ENCODE data around the gene NECAB3.

NECAB3 gene

GRCh38 chr20:33646191-33646590 is 28.0 kb downstream of the NECAB3 start:
- DNase-seq (ENCODE audit: low read depth in 1 of 2, low spot score in 1 of 2) = no peak
- TF ChIP-seq GABPA (IDR thresholded peaks at IDR 0.05; ENCODE audit: low read depth) = no peak
- Histone ChIP-seq H3K27me3 (ENCODE audit: insufficient read depth, poor library complexity, severe bottlenecking) (no peaks in the 10 kb centered on the region), H3K27ac (replicated peaks) (no peak overlapping the region), H3K4me3 (replicated peaks; ENCODE audit: insufficient read depth, low read length) (no peak overlapping the region)

DNA sequence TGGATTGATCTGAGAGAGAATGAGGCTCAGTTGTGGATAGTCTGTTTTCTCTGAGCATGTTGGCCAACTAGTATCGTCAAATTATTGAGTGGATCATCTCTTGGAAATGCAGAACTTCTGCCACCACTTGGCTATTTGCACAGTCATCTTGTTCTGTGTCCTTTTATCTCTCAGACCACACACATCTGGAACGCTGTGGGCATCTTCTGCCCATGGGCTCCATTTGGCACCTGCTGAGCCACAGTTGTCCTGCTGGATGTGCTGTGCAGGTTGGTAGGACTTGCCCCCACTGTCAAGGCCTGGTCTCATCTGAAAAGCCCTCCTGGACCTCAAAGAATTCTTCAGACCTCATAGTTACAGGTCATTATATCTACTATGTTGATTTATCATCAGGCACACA is 28.8 kb downstream of the NECAB3 start:
- H3K27ac ChIP-seq (replicated peaks) = no peak overlapping the region
- no peak overlapping the region for H3K4me3 ChIP-seq (replicated peaks; ENCODE audit: insufficient read depth, low read length)
- TF ChIP-seq, protein P1, sequence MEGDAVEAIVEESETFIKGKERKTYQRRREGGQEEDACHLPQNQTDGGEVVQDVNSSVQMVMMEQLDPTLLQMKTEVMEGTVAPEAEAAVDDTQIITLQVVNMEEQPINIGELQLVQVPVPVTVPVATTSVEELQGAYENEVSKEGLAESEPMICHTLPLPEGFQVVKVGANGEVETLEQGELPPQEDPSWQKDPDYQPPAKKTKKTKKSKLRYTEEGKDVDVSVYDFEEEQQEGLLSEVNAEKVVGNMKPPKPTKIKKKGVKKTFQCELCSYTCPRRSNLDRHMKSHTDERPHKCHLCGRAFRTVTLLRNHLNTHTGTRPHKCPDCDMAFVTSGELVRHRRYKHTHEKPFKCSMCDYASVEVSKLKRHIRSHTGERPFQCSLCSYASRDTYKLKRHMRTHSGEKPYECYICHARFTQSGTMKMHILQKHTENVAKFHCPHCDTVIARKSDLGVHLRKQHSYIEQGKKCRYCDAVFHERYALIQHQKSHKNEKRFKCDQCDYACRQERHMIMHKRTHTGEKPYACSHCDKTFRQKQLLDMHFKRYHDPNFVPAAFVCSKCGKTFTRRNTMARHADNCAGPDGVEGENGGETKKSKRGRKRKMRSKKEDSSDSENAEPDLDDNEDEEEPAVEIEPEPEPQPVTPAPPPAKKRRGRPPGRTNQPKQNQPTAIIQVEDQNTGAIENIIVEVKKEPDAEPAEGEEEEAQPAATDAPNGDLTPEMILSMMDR (IDR thresholded peaks at IDR 0.05; ENCODE audit: insufficient read depth, low read length) = no peak
- TF ChIP-seq, protein P2, sequence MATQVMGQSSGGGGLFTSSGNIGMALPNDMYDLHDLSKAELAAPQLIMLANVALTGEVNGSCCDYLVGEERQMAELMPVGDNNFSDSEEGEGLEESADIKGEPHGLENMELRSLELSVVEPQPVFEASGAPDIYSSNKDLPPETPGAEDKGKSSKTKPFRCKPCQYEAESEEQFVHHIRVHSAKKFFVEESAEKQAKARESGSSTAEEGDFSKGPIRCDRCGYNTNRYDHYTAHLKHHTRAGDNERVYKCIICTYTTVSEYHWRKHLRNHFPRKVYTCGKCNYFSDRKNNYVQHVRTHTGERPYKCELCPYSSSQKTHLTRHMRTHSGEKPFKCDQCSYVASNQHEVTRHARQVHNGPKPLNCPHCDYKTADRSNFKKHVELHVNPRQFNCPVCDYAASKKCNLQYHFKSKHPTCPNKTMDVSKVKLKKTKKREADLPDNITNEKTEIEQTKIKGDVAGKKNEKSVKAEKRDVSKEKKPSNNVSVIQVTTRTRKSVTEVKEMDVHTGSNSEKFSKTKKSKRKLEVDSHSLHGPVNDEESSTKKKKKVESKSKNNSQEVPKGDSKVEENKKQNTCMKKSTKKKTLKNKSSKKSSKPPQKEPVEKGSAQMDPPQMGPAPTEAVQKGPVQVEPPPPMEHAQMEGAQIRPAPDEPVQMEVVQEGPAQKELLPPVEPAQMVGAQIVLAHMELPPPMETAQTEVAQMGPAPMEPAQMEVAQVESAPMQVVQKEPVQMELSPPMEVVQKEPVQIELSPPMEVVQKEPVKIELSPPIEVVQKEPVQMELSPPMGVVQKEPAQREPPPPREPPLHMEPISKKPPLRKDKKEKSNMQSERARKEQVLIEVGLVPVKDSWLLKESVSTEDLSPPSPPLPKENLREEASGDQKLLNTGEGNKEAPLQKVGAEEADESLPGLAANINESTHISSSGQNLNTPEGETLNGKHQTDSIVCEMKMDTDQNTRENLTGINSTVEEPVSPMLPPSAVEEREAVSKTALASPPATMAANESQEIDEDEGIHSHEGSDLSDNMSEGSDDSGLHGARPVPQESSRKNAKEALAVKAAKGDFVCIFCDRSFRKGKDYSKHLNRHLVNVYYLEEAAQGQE (IDR thresholded peaks at IDR 0.05; ENCODE audit: insufficient replicate concordance, low read depth) = no peak
- TF ChIP-seq POLR2AphosphoS5 (IDR thresholded peaks at IDR 0.05; ENCODE audit: low read depth) = no peak
- TF ChIP-seq SPI1 (IDR thresholded peaks at IDR 0.05; ENCODE audit: borderline replicate concordance, low read depth) = no peak
- no peak for TF ChIP-seq GABPA (IDR thresholded peaks at IDR 0.05; ENCODE audit: low read depth)
- H3K27me3 ChIP-seq (ENCODE audit: insufficient read depth, poor library complexity, severe bottlenecking) = no peaks in the 10 kb centered on the region
- no peak for DNase-seq (ENCODE audit: low read depth in 1 of 2, low spot score in 1 of 2)

- H3K4me3 ChIP-seq (replicated peaks; ENCODE audit: insufficient read depth, low read length) = no peak overlapping the region
- no peak for DNase-seq (ENCODE audit: low read depth in 1 of 2, low spot score in 1 of 2)
- H3K27me3 ChIP-seq (ENCODE audit: insufficient read depth, poor library complexity, severe bottlenecking) = no peaks in the 10 kb centered on the region
- TF ChIP-seq POLR2AphosphoS5 (IDR thresholded peaks at IDR 0.05; ENCODE audit: low read depth) (no peak), SPI1 (IDR thresholded peaks at IDR 0.05; ENCODE audit: borderline replicate concordance, low read depth) (no peak), GABPA (IDR thresholded peaks at IDR 0.05; ENCODE audit: low read depth) (no peak)
- TF ChIP-seq, protein P1 (IDR thresholded peaks at IDR 0.05; ENCODE audit: insufficient read depth, low read length) = no peak
- TF ChIP-seq, protein P2 (IDR thresholded peaks at IDR 0.05; ENCODE audit: insufficient replicate concordance, low read depth) = no peak
- H3K27ac ChIP-seq (replicated peaks) = no peak overlapping the region
These were observed 29.2 kb downstream of the NECAB3 start for GRCh38 chr20:33645072-33645358.

DNA sequence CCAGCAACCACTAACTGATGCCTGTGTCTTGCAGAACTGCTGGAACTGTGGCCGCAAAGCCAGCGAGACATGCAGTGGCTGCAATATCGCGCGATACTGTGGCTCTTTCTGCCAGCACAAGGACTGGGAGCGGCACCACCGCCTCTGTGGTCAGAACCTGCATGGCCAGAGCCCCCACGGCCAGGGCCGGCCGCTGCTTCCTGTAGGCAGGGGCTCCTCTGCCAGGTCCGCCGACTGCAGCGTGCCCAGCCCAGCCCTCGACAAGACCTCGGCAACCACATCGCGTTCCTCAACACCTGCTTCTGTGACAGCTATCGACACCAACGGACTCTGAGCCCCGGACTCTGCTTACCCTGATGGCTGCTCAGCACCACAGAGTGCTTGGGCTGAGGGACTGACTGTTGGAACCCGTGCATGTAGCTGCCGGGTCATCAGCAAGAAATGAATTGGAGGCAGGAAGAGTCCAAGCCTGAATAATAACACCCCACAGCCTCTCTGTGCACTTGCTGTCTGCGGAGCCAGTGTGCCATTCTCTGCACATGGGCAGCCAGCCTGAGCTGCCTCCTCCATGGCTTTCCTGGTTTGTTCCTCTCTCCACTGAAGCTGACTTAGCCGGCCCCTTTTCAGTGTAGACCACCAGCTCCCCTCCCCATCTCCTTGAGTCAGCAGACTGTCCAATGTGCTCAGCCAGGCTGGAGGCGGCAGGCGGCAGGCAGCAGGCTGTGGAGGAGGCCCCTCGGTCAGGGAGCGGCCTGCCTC is 29.7 kb downstream of the NECAB3 start:
- H3K27me3 ChIP-seq (ENCODE audit: insufficient read depth, poor library complexity, severe bottlenecking) = no peaks in the 10 kb centered on the region
- DNase-seq (ENCODE audit: low read depth in 1 of 2, low spot score in 1 of 2) = no peak
- TF ChIP-seq POLR2AphosphoS5 (IDR thresholded peaks at IDR 0.05; ENCODE audit: low read depth) (no peak), SPI1 (IDR thresholded peaks at IDR 0.05; ENCODE audit: borderline replicate concordance, low read depth) (no peak)
- H3K27ac ChIP-seq (replicated peaks) = no peak overlapping the region
- H3K4me3 ChIP-seq (replicated peaks; ENCODE audit: insufficient read depth, low read length) = no peak overlapping the region

DNA sequence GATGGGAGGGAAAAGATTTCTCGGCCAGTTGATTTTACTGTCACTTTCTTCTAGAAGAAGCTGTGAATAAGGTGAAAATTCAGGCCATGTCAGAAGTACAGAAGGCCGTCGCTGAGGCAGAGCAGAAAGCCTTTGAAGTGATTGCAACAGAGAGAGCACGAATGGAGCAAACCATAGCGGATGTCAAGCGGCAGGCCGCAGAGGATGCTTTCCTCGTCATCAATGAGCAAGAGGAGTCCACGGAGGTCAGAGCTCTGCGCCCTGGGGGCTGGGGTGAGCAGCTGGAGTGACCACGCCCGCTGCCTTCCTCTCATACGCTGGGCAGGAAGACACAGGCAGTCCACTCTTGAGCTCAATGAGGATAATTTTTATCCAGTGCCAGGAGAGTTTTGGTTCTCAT is 33.9 kb downstream of the NECAB3 start:
- no peak for DNase-seq (ENCODE audit: low read depth in 1 of 2, low spot score in 1 of 2)
- Histone ChIP-seq H3K27me3 (ENCODE audit: insufficient read depth, poor library complexity, severe bottlenecking) (no peaks in the 10 kb centered on the region), H3K27ac (replicated peaks) (no peak overlapping the region), H3K4me3 (replicated peaks; ENCODE audit: insufficient read depth, low read length) (no peak overlapping the region)
- TF ChIP-seq GABPA (IDR thresholded peaks at IDR 0.05; ENCODE audit: low read depth) (no peak), SPI1 (IDR thresholded peaks at IDR 0.05; ENCODE audit: borderline replicate concordance, low read depth) (no peak), POLR2AphosphoS5 (IDR thresholded peaks at IDR 0.05; ENCODE audit: low read depth) (no peak)
- TF ChIP-seq, protein P1 (IDR thresholded peaks at IDR 0.05; ENCODE audit: insufficient read depth, low read length) = no peak
- TF ChIP-seq, protein P2 (IDR thresholded peaks at IDR 0.05; ENCODE audit: insufficient replicate concordance, low read depth) = no peak

Measured in HL-60 (cell line).